Fibroblast of lung (primary cell): ENCODE data around the gene RFESD. TPM values are rescaled to one million over a fixed set of nuclear protein-coding genes. Genes with fewer than 3 reads are reported as not detected.

Source experiments
- DNase-seq, 2 donors: peaks; one replicate each; pipeline versions ENCODE4 v3.0.0 to v3.0.0-alpha.2; 2010; ENCODE audit warnings: low read depth in 2 of 2
- H2AFZ ChIP-seq: 2 replicates; pipeline ENCODE4 v1.5.1; 2012; ENCODE audit warnings: low read length, control low read depth, inconsistent platforms
- H3K27ac ChIP-seq: 2 replicates; pipeline ENCODE4 v1.5.1; 2011; ENCODE audit warnings: low read length, control low read depth; ENCODE audit not compliant: insufficient read depth
- H3K27me3 ChIP-seq: 2 replicates; pipeline ENCODE4 v1.5.1; 2011; ENCODE audit warnings: mild to moderate bottlenecking, low read length; ENCODE audit not compliant: control insufficient read depth, insufficient read depth
- H3K36me3 ChIP-seq: 2 replicates; pipeline ENCODE4 v1.5.1; 2011; ENCODE audit warnings: low read length; ENCODE audit not compliant: control insufficient read depth, insufficient read depth
- H3K4me1 ChIP-seq: 2 replicates; pipeline ENCODE4 v1.5.1; 2011; ENCODE audit warnings: low read length; ENCODE audit not compliant: control insufficient read depth, insufficient read depth; ENCODE audit errors: extremely low read depth
- H3K4me2 ChIP-seq: 2 replicates; pipeline ENCODE4 v1.5.1; 2011; ENCODE audit warnings: low read length, control low read depth; ENCODE audit not compliant: insufficient read depth; ENCODE audit errors: extremely low read depth
- H3K4me3 ChIP-seq, 4 experiments: fragments of 200-600 bp in 1 of 4; sonication (generic) in 1 of 4; replicated peaks in 1 of 4; 2 replicates each; pipeline ENCODE4 v1.5.1; 2011 to 2016; ENCODE audit warnings: low read length in 4 of 4, low read depth in 3 of 4, mild to moderate bottlenecking in 3 of 4, control low read depth in 2 of 4, inconsistent platforms in 1 of 4, mixed read lengths in 1 of 4; ENCODE audit not compliant: insufficient read depth in 1 of 4; ENCODE audit errors: control extremely low read depth in 1 of 4
- H3K79me2 ChIP-seq: 2 replicates; pipeline ENCODE4 v1.5.1; 2012; ENCODE audit warnings: mild to moderate bottlenecking, low read length, inconsistent platforms; ENCODE audit not compliant: control insufficient read depth, insufficient read depth
- H3K9ac ChIP-seq: 2 replicates; pipeline ENCODE4 v1.5.1; 2011; ENCODE audit warnings: mild to moderate bottlenecking, low read length, control low read depth; ENCODE audit not compliant: insufficient read depth
- H3K9me3 ChIP-seq: 2 replicates; pipeline ENCODE4 v1.5.1; 2012; ENCODE audit warnings: low read depth, low read length; ENCODE audit not compliant: control insufficient read depth, insufficient read depth
- H4K20me1 ChIP-seq: 2 replicates; pipeline ENCODE4 v1.5.1; 2011; ENCODE audit warnings: low read length; ENCODE audit not compliant: control insufficient read depth, insufficient read depth; ENCODE audit errors: extremely low read depth
- EZH2 ChIP-seq: IDR thresholded peaks from 2 replicates; pipeline ENCODE4 v1.5.1; 2012; ENCODE audit warnings: low read length, control low read depth, mild to moderate bottlenecking; ENCODE audit errors: missing control alignments
- polyA plus RNA-seq, 2 donors: library from polyadenylated mRNA; depleted of rRNA in 1 of 2; stranded (reverse) in 1 of 2; unstranded in 1 of 2; fragments of >200 nt; gene quantifications; 2 replicates each; pipeline ENCODE4 v1.2.1, GENCODE V29; 2011 to 2012; ENCODE audit warnings: missing spikeins in 1 of 2
- total RNA-seq: library from RNA; depleted of rRNA; stranded (reverse); fragments of >200 nt; gene quantifications from 2 replicates; pipeline ENCODE4 v1.2.1, GENCODE V29; 2014
- TF ChIP-seq, protein P1 (sequence below), 2 donors: IDR thresholded peaks in 1 of 2; conservative IDR thresholded peaks in 1 of 2; 1 replicate in 1 of 2; 2 replicates in 1 of 2; pipeline ENCODE4 v1.5.1; 2011 to 2012; ENCODE audit warnings: low read length in 2 of 2, control low read depth in 1 of 2, inconsistent platforms in 1 of 2, low read depth in 1 of 2, mild to moderate bottlenecking in 1 of 2

The RFESD gene
- total and polyA plus RNA-seq, 2 donors (not counting 1 experiment from before 2014, with no cell fraction given): 2.7 to 4.8 TPM

DNA sequence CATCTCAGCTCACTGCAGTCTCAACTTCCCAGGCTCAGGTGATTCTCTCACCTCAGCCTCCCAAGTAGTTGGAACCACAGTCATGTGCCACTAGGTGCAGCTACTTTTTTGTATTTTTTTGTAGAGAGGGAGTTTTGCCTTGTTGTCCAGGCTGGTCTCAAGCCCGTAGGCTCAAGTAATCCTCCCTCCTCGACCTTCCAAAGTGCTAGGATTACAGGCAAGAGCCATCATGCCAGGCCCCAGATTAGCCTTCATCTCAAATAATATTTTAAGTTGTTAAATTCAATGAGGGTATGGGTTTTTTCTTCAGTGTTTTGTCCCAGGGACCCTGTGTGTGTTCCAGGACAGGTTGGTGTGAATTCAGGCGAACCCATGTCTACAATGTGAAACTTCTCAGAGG, 12.5 kb upstream of the RFESD start:
- H3K4me2 ChIP-seq: no peak overlapping the region
- H3K4me1 ChIP-seq: peaks cover 11% of the 10 kb centered on the region
- no peak for TF ChIP-seq EZH2
- TF ChIP-seq, protein P1, sequence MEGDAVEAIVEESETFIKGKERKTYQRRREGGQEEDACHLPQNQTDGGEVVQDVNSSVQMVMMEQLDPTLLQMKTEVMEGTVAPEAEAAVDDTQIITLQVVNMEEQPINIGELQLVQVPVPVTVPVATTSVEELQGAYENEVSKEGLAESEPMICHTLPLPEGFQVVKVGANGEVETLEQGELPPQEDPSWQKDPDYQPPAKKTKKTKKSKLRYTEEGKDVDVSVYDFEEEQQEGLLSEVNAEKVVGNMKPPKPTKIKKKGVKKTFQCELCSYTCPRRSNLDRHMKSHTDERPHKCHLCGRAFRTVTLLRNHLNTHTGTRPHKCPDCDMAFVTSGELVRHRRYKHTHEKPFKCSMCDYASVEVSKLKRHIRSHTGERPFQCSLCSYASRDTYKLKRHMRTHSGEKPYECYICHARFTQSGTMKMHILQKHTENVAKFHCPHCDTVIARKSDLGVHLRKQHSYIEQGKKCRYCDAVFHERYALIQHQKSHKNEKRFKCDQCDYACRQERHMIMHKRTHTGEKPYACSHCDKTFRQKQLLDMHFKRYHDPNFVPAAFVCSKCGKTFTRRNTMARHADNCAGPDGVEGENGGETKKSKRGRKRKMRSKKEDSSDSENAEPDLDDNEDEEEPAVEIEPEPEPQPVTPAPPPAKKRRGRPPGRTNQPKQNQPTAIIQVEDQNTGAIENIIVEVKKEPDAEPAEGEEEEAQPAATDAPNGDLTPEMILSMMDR (conservative IDR thresholded peaks at IDR 0.05 in 1 of 2, IDR thresholded peaks at IDR 0.05 in 1 of 2; ENCODE audit: low read depth in 1 of 2, low read length in 2 of 2): no peak
- DNase-seq: no peak
- no peak overlapping the region for H3K9ac ChIP-seq
- no peak overlapping the region for H3K4me3 ChIP-seq
- H3K27ac ChIP-seq: no peak overlapping the region
- no peaks in the 10 kb centered on the region for H3K9me3 ChIP-seq
- no peaks in the 10 kb centered on the region for H4K20me1 ChIP-seq
- H3K36me3 ChIP-seq: no peaks in the 10 kb centered on the region
- no peaks in the 10 kb centered on the region for H3K79me2 ChIP-seq
- H2AFZ ChIP-seq: no peak overlapping the region
- H3K27me3 ChIP-seq: no peaks in the 10 kb centered on the region

DNA sequence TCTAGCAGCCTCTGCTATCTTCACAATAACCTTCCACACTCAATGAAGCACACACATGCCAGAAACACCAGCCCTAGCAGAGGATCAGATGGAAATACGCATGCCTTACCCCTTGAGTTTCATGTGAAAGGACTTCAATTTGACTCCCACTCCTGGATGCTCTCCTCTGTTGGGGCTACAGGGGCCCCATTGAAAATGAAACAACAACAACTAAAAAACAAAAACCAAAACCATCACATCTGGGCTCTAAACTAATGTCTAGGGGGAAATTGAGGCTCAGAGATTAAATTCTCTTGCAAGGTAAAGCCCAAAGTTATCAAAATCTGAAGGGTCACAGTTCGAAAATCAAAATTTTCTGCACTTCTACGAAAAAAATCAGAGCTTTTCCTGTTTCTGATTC, 7.9 kb upstream of the RFESD start:
- H3K9me3 ChIP-seq: no peaks in the 10 kb centered on the region
- TF ChIP-seq EZH2: no peak
- TF ChIP-seq, protein P1 (conservative IDR thresholded peaks at IDR 0.05 in 1 of 2, IDR thresholded peaks at IDR 0.05 in 1 of 2; ENCODE audit: low read depth in 1 of 2, low read length in 2 of 2): no peak
- H4K20me1 ChIP-seq: no peaks in the 10 kb centered on the region
- H3K4me2 ChIP-seq: no peak overlapping the region
- no peak overlapping the region for H3K9ac ChIP-seq
- no peak overlapping the region for H2AFZ ChIP-seq
- no peak for DNase-seq
- H3K79me2 ChIP-seq: no peaks in the 10 kb centered on the region
- H3K36me3 ChIP-seq: no peaks in the 10 kb centered on the region
- H3K4me3 ChIP-seq: no peak overlapping the region
- no peaks in the 10 kb centered on the region for H3K4me1 ChIP-seq
- no peak overlapping the region for H3K27ac ChIP-seq
- H3K27me3 ChIP-seq: no peaks in the 10 kb centered on the region

DNA sequence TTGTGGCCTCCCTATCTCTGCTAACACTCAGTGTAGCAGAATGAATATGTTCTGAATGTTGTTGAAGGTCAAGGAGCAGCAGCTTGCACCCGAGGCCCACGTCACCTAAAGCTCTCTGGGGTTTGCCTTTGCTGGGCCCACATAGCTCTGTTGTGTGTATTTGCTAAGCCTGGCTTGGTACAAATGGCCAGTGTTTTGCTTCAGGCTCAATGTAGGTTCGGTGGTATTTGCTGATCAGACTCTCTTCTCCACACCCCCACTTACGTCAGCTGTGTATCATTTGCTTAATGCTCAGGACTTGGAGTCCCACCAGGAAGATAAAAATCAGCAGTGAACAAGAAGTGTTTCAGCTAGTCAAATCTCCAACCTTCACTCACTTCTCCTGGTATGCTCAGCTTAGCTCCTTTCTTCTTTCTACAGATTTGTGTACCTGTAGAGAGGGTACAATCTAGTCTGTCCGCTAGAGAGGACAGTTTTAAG, 4.8 kb upstream of the RFESD start:
- Histone ChIP-seq H3K9me3 (no peaks in the 10 kb centered on the region), H3K4me2 (no peak overlapping the region), H2AFZ (peak overlapping the region; percentile 8), H3K27ac (no peak overlapping the region), H3K4me1 (no peaks in the 10 kb centered on the region), H3K36me3 (no peaks in the 10 kb centered on the region), H3K27me3 (no peaks in the 10 kb centered on the region), H4K20me1 (no peaks in the 10 kb centered on the region), H3K79me2 (no peaks in the 10 kb centered on the region), H3K4me3 (no peak overlapping the region), H3K9ac (no peak overlapping the region)
- TF ChIP-seq, protein P1 (conservative IDR thresholded peaks at IDR 0.05 in 1 of 2, IDR thresholded peaks at IDR 0.05 in 1 of 2; ENCODE audit: low read depth in 1 of 2, low read length in 2 of 2): no peak
- no peak for TF ChIP-seq EZH2
- DNase-seq: peak; percentile 14 to 84
